Measurements from ENCODE around the gene PPP2R2C.

PPP2R2C gene

GRCh38 chr4:6321361-6321760 is 151.1 kb downstream of the PPP2R2C start:
- FAIRE-seq (no peak), DNase-seq (ENCODE audit: insufficient read length, low spot score) (no peak)
- TF ChIP-seq POLR2A (IDR thresholded peaks at IDR 0.05; ENCODE audit: low read depth, low read length) (no peak), TAF1 (IDR thresholded peaks at IDR 0.05; ENCODE audit: low read depth, low read length) (no peak), PAX5 (IDR thresholded peaks at IDR 0.05; ENCODE audit: insufficient read depth, low read length, severe bottlenecking) (no peak), SPI1 (IDR thresholded peaks at IDR 0.05; ENCODE audit: low read depth, low read length) (no peak), POLR2AphosphoS5 (IDR thresholded peaks at IDR 0.05; ENCODE audit: low read depth, low read length) (no peak), POU2F2 (IDR thresholded peaks at IDR 0.05; ENCODE audit: low read depth, low read length) (no peak)

GRCh38 chr4:6320663-6321062 is 151.8 kb downstream of the PPP2R2C start:
- DNase-seq (ENCODE audit: insufficient read length, low spot score) (no peak), FAIRE-seq (no peak)
- TF ChIP-seq SPI1 (IDR thresholded peaks at IDR 0.05; ENCODE audit: low read depth, low read length) (no peak), PAX5 (IDR thresholded peaks at IDR 0.05; ENCODE audit: insufficient read depth, low read length, severe bottlenecking) (no peak), TAF1 (IDR thresholded peaks at IDR 0.05; ENCODE audit: low read depth, low read length) (no peak), POU2F2 (IDR thresholded peaks at IDR 0.05; ENCODE audit: low read depth, low read length) (no peak), POLR2A (IDR thresholded peaks at IDR 0.05; ENCODE audit: low read depth, low read length) (no peak), POLR2AphosphoS5 (IDR thresholded peaks at IDR 0.05; ENCODE audit: low read depth, low read length) (no peak)

GRCh38 chr4:6319530-6320150 is 152.8 kb downstream of the PPP2R2C start:
- DNase-seq (ENCODE audit: insufficient read length, low spot score) (no peak), FAIRE-seq (no peak)
- TF ChIP-seq TAF1 (IDR thresholded peaks at IDR 0.05; ENCODE audit: low read depth, low read length) (no peak), POLR2AphosphoS5 (IDR thresholded peaks at IDR 0.05; ENCODE audit: low read depth, low read length) (no peak), SPI1 (IDR thresholded peaks at IDR 0.05; ENCODE audit: low read depth, low read length) (no peak), PAX5 (IDR thresholded peaks at IDR 0.05; ENCODE audit: insufficient read depth, low read length, severe bottlenecking) (no peak), POU2F2 (IDR thresholded peaks at IDR 0.05; ENCODE audit: low read depth, low read length) (no peak), POLR2A (IDR thresholded peaks at IDR 0.05; ENCODE audit: low read depth, low read length) (no peak)

GRCh38 chr4:6318206-6318605 is 154.2 kb downstream of the PPP2R2C start:
- FAIRE-seq: no peak
- DNase-seq (ENCODE audit: insufficient read length, low spot score): no peak
- TF ChIP-seq POLR2AphosphoS5 (IDR thresholded peaks at IDR 0.05; ENCODE audit: low read depth, low read length): no peak
- TF ChIP-seq POLR2A (IDR thresholded peaks at IDR 0.05; ENCODE audit: low read depth, low read length): no peak
- TF ChIP-seq TAF1 (IDR thresholded peaks at IDR 0.05; ENCODE audit: low read depth, low read length): no peak
- TF ChIP-seq PAX5 (IDR thresholded peaks at IDR 0.05; ENCODE audit: insufficient read depth, low read length, severe bottlenecking): no peak
- no peak for TF ChIP-seq SPI1 (IDR thresholded peaks at IDR 0.05; ENCODE audit: low read depth, low read length)
- no peak for TF ChIP-seq POU2F2 (IDR thresholded peaks at IDR 0.05; ENCODE audit: low read depth, low read length)

GRCh38 chr4:6316461-6317003 is 155.9 kb downstream of the PPP2R2C start:
- FAIRE-seq (no peak), DNase-seq (ENCODE audit: insufficient read length, low spot score) (no peak)
- TF ChIP-seq PAX5 (IDR thresholded peaks at IDR 0.05; ENCODE audit: insufficient read depth, low read length, severe bottlenecking) (no peak), POLR2AphosphoS5 (IDR thresholded peaks at IDR 0.05; ENCODE audit: low read depth, low read length) (no peak), POU2F2 (IDR thresholded peaks at IDR 0.05; ENCODE audit: low read depth, low read length) (no peak), SPI1 (IDR thresholded peaks at IDR 0.05; ENCODE audit: low read depth, low read length) (no peak), TAF1 (IDR thresholded peaks at IDR 0.05; ENCODE audit: low read depth, low read length) (no peak), POLR2A (IDR thresholded peaks at IDR 0.05; ENCODE audit: low read depth, low read length) (no peak)

- FAIRE-seq (no peak), DNase-seq (ENCODE audit: insufficient read length, low spot score) (no peak)
- TF ChIP-seq POLR2AphosphoS5 (IDR thresholded peaks at IDR 0.05; ENCODE audit: low read depth, low read length): no peak
- no peak for TF ChIP-seq POLR2A (IDR thresholded peaks at IDR 0.05; ENCODE audit: low read depth, low read length)
- TF ChIP-seq POU2F2 (IDR thresholded peaks at IDR 0.05; ENCODE audit: low read depth, low read length): no peak
- no peak for TF ChIP-seq PAX5 (IDR thresholded peaks at IDR 0.05; ENCODE audit: insufficient read depth, low read length, severe bottlenecking)
- no peak for TF ChIP-seq SPI1 (IDR thresholded peaks at IDR 0.05; ENCODE audit: low read depth, low read length)
- TF ChIP-seq TAF1 (IDR thresholded peaks at IDR 0.05; ENCODE audit: low read depth, low read length): no peak
These were observed 159.2 kb downstream of the PPP2R2C start for GRCh38 chr4:6313216-6313615.

GRCh38 chr4:6309777-6310176 is 162.6 kb downstream of the PPP2R2C start:
- FAIRE-seq (no peak), DNase-seq (ENCODE audit: insufficient read length, low spot score) (no peak)
- no peak for TF ChIP-seq PAX5 (IDR thresholded peaks at IDR 0.05; ENCODE audit: insufficient read depth, low read length, severe bottlenecking)

GRCh38 chr4:6308899-6309643 is 163.3 kb downstream of the PPP2R2C start:
- DNase-seq (ENCODE audit: insufficient read length, low spot score) (no peak), FAIRE-seq (no peak)
- TF ChIP-seq TAF1 (IDR thresholded peaks at IDR 0.05; ENCODE audit: low read depth, low read length) (no peak), POU2F2 (IDR thresholded peaks at IDR 0.05; ENCODE audit: low read depth, low read length) (no peak), POLR2A (IDR thresholded peaks at IDR 0.05; ENCODE audit: low read depth, low read length) (no peak), SPI1 (IDR thresholded peaks at IDR 0.05; ENCODE audit: low read depth, low read length) (no peak), POLR2AphosphoS5 (IDR thresholded peaks at IDR 0.05; ENCODE audit: low read depth, low read length) (no peak)

- DNase-seq (ENCODE audit: insufficient read length, low spot score): no peak
- no peak for FAIRE-seq
- TF ChIP-seq POLR2A (IDR thresholded peaks at IDR 0.05; ENCODE audit: low read depth, low read length): no peak
- no peak for TF ChIP-seq SPI1 (IDR thresholded peaks at IDR 0.05; ENCODE audit: low read depth, low read length)
- no peak for TF ChIP-seq POLR2AphosphoS5 (IDR thresholded peaks at IDR 0.05; ENCODE audit: low read depth, low read length)
- no peak for TF ChIP-seq POU2F2 (IDR thresholded peaks at IDR 0.05; ENCODE audit: low read depth, low read length)
- TF ChIP-seq PAX5 (IDR thresholded peaks at IDR 0.05; ENCODE audit: insufficient read depth, low read length, severe bottlenecking): no peak
- TF ChIP-seq TAF1 (IDR thresholded peaks at IDR 0.05; ENCODE audit: low read depth, low read length): no peak
These were observed 164.5 kb downstream of the PPP2R2C start for GRCh38 chr4:6307891-6308290.
